ENCODE results near the gene PRRX2.
"Not testable (repeated sequence)": the region's sequence is repeated elsewhere in the genome, so short reads cannot be mapped to it uniquely, and the experiment has no call there.

PRRX2 gene

GRCh38 chr9:129762370-129762984 is 97.0 kb downstream of the PRRX2 start:
- not testable (repeated sequence) for FAIRE-seq

GRCh38 chr9:129762985-129763926 is 97.8 kb downstream of the PRRX2 start:
- no peak for FAIRE-seq

- FAIRE-seq = no peak
These were observed 100.4 kb downstream of the PRRX2 start for GRCh38 chr9:129765764-129766317.

GRCh38 chr9:129768486-129768885 is 103.0 kb downstream of the PRRX2 start:
- no peak for FAIRE-seq

- no peak for FAIRE-seq
These were observed 104.2 kb downstream of the PRRX2 start for GRCh38 chr9:129769669-129770068.

GRCh38 chr9:129770741-129771140 is 105.3 kb downstream of the PRRX2 start:
- FAIRE-seq = no peak

Measured in G401.6 (cell line).